Glutamatergic neuron (in vitro differentiated cells): ENCODE measurements around the gene SLC30A9. TPM values are rescaled to one million over a fixed set of nuclear protein-coding genes. Genes with fewer than 3 reads are reported as not detected.
A peak's percentile ranks its signal among the peaks of the same experiment; 100 is the strongest.

Experiments used
- DNase-seq: peaks from one replicate; pipeline ENCODE4 v3.0.0; 2022
- H3K27ac Mint-ChIP-seq: one replicate; pipeline ENCODE4 v1.8.0; 2020; ENCODE audit warnings: mild to moderate bottlenecking, mixed read lengths, inconsistent platforms; ENCODE audit not compliant: unreplicated experiment
- H3K27me3 Mint-ChIP-seq: one replicate; pipeline ENCODE4 v1.8.0; 2020; ENCODE audit warnings: mild to moderate bottlenecking, moderate library complexity, mixed read lengths, inconsistent platforms; ENCODE audit not compliant: unreplicated experiment
- H3K36me3 Mint-ChIP-seq: one replicate; pipeline ENCODE4 v1.8.0; 2020; ENCODE audit warnings: mild to moderate bottlenecking, mixed read lengths, inconsistent platforms; ENCODE audit not compliant: unreplicated experiment
- H3K4me1 Mint-ChIP-seq: one replicate; pipeline ENCODE4 v1.8.0; 2020; ENCODE audit warnings: mild to moderate bottlenecking, low read depth, mixed read lengths, inconsistent platforms; ENCODE audit not compliant: unreplicated experiment
- H3K4me3 Mint-ChIP-seq: one replicate; pipeline ENCODE4 v1.8.0; 2020; ENCODE audit warnings: mild to moderate bottlenecking, mixed read lengths, inconsistent platforms; ENCODE audit not compliant: unreplicated experiment
- H3K9me3 Mint-ChIP-seq: one replicate; pipeline ENCODE4 v1.8.0; 2020; ENCODE audit warnings: mild to moderate bottlenecking, moderate library complexity, mixed read lengths, inconsistent platforms; ENCODE audit not compliant: unreplicated experiment
- total RNA-seq: library from RNA; stranded (reverse); fragmentation: NEBNext Ultra II Directional; extraction: Animal tissue kit (Norgen Biotek cat#: 25700); gene quantifications from one replicate; pipeline ENCODE4 v1.2.1, GENCODE V29; 2021; ENCODE audit not compliant: unreplicated experiment
- TF ChIP-seq, protein P1 (sequence below): fragments of 200-600 bp; sonication (generic); IDR thresholded peaks from one replicate; pipeline ENCODE4 v1.5.0; 2021; ENCODE audit not compliant: partially characterized antibody, unreplicated experiment

The SLC30A9 gene
- total RNA-seq, 1 donor from 2014 or later = 70.2 TPM

DNA sequence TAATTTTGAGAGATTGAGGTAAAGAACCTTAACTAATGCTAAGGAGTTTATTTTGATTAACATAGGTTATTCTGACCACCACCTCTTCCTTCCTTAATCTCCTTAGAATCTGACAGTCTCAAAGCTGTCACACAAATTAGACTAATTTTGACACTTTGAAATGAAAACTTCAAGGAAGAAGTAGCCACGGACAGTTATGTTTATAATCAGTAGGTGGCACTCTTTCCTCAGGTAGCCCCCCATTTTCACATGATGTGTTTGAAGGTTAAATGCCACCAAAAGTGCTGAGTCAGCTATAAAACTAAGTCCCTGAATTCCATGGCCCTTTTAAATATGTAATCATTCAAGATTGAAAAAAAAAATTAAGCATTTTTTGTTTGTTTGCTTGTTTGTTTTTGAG lies 32.7 kb upstream of the SLC30A9 start:
- DNase-seq = no peak
- H3K27me3 Mint-ChIP-seq = no peaks in the 10 kb centered on the region
- no peaks in the 10 kb centered on the region for H3K4me1 Mint-ChIP-seq
- no peak overlapping the region for H3K27ac Mint-ChIP-seq
- H3K36me3 Mint-ChIP-seq = no peaks in the 10 kb centered on the region
- no peak overlapping the region for H3K4me3 Mint-ChIP-seq
- H3K9me3 Mint-ChIP-seq = no peaks in the 10 kb centered on the region
- TF ChIP-seq, protein P1, sequence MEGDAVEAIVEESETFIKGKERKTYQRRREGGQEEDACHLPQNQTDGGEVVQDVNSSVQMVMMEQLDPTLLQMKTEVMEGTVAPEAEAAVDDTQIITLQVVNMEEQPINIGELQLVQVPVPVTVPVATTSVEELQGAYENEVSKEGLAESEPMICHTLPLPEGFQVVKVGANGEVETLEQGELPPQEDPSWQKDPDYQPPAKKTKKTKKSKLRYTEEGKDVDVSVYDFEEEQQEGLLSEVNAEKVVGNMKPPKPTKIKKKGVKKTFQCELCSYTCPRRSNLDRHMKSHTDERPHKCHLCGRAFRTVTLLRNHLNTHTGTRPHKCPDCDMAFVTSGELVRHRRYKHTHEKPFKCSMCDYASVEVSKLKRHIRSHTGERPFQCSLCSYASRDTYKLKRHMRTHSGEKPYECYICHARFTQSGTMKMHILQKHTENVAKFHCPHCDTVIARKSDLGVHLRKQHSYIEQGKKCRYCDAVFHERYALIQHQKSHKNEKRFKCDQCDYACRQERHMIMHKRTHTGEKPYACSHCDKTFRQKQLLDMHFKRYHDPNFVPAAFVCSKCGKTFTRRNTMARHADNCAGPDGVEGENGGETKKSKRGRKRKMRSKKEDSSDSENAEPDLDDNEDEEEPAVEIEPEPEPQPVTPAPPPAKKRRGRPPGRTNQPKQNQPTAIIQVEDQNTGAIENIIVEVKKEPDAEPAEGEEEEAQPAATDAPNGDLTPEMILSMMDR = peak; percentile 56

DNA sequence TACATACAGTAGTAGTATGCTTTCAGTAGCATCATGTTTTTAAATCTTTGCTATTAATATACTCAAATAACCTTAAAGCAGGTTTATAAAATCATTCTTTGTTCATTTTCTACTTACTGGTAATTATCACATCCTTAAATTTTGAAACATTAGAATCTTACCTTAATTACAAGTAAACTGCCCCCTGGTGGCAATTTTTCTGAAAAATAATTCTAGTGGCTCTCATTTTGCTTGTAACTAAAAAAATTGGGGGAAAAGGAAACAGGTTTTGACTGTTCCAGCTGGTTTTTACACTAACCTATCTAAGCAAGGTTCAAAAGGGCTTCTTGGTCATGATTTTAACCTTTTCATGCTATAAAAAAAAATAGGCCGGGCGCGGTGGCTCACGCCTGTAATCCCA lies 27.2 kb upstream of the SLC30A9 start:
- no peaks in the 10 kb centered on the region for H3K9me3 Mint-ChIP-seq
- DNase-seq = no peak
- TF ChIP-seq, protein P1 = peak; percentile 76
- no peak overlapping the region for H3K4me3 Mint-ChIP-seq
- no peaks in the 10 kb centered on the region for H3K36me3 Mint-ChIP-seq
- peaks cover 1% of the 10 kb centered on the region for H3K27me3 Mint-ChIP-seq
- H3K4me1 Mint-ChIP-seq = no peaks in the 10 kb centered on the region
- H3K27ac Mint-ChIP-seq = no peak overlapping the region

DNA sequence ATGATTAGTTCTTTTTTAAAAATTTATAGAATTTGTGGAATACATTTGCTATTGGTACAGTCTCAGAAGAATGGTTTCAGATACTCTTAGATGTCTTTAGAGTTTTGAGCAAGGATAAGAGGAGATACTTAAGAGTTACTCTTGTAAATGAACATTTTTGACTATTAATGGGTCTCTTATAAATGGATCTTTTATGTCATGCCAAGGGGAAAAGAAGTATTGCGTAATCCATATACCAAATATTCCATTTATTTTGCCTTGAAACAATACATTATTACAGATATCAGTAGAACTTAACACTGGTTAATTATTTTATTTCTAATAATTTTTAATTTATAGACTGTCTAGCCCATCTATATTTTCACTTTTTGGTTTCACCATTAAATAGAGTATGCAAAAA lies 25.9 kb upstream of the SLC30A9 start:
- no peak overlapping the region for H3K4me3 Mint-ChIP-seq
- no peaks in the 10 kb centered on the region for H3K36me3 Mint-ChIP-seq
- TF ChIP-seq, protein P1 = no peak
- no peaks in the 10 kb centered on the region for H3K4me1 Mint-ChIP-seq
- peaks cover under 1% of the 10 kb centered on the region for H3K9me3 Mint-ChIP-seq
- no peak overlapping the region for H3K27ac Mint-ChIP-seq
- H3K27me3 Mint-ChIP-seq = peaks cover 1% of the 10 kb centered on the region
- no peak for DNase-seq

DNA sequence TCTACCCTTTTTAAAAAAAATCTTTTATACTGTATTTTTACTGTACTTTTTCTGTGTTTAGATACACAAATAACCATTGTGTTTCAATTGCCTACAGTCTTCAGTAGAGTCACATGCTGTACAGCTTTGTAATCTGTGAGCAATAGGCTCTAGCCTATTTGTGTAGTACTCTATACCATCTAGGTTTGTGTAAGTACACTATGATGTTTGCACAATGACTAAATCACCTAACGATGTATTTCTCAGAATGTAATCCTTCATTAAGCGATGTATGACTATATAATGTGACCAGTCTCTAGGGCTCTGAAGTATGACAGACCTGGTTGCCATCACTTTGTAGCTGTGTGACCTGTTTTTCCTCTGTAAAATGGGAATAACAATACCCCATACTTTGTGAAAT lies 22.9 kb upstream of the SLC30A9 start:
- H3K27me3 Mint-ChIP-seq = peaks cover 1% of the 10 kb centered on the region
- DNase-seq = no peak
- H3K4me1 Mint-ChIP-seq = no peaks in the 10 kb centered on the region
- H3K27ac Mint-ChIP-seq = no peak overlapping the region
- H3K4me3 Mint-ChIP-seq = no peak overlapping the region
- no peaks in the 10 kb centered on the region for H3K36me3 Mint-ChIP-seq
- TF ChIP-seq, protein P1 = no peak
- H3K9me3 Mint-ChIP-seq = peaks cover 2% of the 10 kb centered on the region

- TF ChIP-seq, protein P1 = no peak
- Mint-ChIP-seq H3K27me3 (no peaks in the 10 kb centered on the region), H3K4me1 (no peaks in the 10 kb centered on the region), H3K27ac (no peak overlapping the region), H3K9me3 (peaks cover 2% of the 10 kb centered on the region), H3K36me3 (no peaks in the 10 kb centered on the region), H3K4me3 (no peak overlapping the region)
- DNase-seq = no peak
These were observed 20.7 kb upstream of the SLC30A9 start for GRCh38 chr4:41969671-41970070.
